ENCODE data around the gene OR5AR1.

- no peak for TF ChIP-seq GABPA (IDR thresholded peaks at IDR 0.05; ENCODE audit: low read depth)
- TF ChIP-seq CTCF (IDR thresholded peaks at IDR 0.05; ENCODE audit: insufficient read depth, low read length) = no peak
- no peak for TF ChIP-seq POLR2AphosphoS5 (IDR thresholded peaks at IDR 0.05; ENCODE audit: low read depth)
- TF ChIP-seq SPI1 (IDR thresholded peaks at IDR 0.05; ENCODE audit: borderline replicate concordance, low read depth) = no peak
Measured at GRCh38 chr11:56706486-56706885, 43.0 kb downstream of the OR5AR1 start.

All from HL-60 (cell line).